CD4-positive, alpha-beta T cell treated with Interleukin-21 for 1 hour (primary cell): ENCODE measurements around the gene MYOG.

Source experiments
- DNase-seq: peaks from one replicate; pipeline ENCODE4 v3.0.0-alpha.2; 2020

Gene MYOG

DNA sequence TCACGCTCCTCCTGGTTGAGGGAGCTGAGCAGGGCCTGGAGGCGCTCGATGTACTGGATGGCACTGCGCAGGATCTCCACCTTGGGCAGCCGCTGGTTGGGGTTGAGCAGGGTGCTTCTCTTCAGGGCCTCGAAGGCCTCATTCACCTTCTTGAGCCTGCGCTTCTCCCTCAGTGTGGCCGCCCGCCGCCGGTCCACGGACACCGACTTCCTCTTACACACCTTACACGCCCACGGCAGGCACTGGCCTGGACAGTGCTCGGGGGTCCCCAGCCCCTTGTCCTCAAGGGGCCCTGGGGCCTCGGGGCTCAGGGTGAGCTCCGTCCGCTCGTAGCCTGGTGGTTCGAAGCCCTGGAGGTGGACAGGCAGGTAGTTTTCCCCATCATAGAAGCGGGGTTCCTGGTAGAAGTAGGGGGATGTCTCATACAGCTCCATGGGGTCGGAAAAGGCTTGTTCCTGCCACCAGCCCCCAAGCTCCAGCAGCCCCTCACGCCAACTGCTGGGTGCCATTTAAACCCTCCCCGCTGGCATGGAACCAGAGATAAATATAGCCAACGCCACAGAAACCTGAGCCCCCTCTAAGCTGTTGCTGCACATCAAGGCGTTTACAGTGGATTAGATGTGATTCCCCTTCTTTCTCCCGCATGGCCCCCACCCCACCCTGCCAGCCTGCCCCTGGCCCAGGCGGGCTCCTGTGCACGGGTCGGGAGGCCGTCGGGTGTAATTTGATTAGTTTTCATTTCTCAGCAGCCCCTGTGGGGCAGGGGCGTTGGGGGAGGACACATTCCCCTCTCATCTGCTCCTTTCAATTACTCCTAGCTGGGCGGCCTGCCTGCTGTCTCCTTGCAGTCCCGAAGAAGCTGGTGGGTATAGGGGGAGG, at the start of gene MYOG:
Gene MYOG (minus strand): TSS at position 485 of the 879 bp plus-strand sequence. CDS start 51 bp downstream, at position 434.
- DNase-seq: no peak

DNA sequence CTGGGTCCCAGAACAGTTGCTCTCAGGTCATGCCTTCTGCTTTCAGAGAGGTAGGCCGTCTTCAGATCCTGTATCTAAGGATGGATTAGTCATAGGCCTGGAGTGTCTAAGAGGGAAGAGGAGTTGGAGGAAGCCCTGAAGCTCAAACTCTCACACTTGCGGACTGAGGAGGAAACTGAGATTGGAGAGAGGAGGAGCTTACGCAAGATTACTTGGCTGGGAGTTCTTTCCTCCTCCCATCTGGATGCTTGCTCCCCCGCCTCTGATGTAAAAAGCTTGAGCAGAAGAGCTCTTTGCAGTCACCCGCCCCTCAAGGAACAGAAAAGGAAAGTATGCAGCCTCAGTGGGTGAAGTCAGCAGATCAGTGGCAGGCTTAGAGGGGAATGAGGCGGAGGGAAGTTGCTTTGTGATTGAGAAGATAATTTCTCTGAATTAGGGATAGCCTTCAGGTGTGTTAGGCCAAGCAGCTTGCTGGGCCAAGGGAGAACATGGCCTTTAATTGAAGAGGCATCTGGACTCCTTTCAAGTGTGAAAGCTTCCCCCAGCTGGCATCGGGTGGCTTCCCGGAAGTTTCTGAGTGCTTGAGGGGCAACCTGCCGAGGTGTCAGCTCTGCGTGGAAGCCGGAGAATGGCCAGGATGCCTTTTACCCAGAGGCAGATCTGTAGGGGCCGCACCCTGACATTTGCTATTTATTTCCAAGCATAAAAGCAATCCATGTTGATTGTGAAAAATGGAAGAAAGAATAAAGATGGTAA, 48.3 kb upstream of the MYOG start:
- no peak for DNase-seq

DNA sequence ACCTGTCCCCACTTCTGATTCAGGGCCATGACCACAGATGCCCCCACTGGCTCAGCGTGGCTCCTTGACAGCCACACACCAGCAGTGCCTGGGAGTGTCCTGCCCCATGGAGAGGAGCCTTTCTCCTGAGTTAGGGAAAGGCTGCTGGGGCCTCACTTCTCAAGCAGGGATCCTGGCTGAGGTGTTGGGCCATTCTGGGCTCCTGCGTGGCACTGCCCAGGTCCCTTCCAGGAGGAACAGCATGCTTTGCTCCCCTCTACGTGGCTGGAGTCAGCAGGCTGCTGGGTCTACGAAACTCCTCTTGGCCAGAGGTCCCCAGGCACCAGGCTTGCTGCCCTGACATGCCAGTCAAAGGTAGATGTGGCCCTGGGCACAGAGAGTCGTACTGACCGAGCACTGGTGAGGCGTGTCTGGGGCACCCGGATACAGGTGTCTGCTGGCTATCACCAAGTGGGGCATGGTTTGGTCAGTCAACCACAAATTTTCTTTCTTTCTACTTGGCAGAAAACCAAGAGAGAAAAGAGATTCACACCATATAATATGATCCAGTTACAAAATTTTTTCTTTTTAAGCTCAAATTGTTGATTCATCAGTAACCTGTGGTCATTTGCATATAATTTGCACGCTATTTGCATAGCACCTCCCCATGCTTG, 45.9 kb upstream of the MYOG start:
- DNase-seq: no peak

DNA sequence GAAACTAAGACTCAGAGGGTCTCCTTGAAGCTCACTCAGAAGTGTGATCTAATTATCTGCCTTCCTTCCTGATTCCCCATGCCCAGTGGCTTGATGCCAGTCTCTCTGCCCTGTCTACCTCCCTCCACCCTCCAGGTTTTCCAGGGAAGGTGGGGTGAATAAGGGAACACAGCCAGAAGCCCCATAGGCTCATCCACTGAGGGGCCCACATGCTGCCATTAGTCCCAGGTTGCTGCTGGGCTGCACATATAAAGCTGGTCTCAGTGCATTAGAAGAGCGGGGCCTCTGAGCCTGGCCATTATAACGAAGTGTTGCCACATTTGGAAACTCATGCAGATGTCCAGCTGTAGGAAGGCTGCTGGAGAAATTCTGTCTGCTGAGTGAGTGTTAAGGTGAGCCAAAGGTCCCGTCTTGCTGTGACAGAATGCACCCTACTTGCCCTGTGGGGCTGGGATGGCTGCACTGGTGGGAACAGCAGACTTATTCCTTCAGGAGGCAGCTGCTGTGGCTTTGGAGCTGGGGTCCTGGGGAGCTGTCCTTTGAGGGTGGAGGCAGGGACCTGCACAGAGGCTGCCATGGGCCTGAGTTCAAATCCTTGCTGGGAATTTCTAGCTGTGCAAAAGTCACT, 44.7 kb upstream of the MYOG start:
- no peak for DNase-seq

DNA sequence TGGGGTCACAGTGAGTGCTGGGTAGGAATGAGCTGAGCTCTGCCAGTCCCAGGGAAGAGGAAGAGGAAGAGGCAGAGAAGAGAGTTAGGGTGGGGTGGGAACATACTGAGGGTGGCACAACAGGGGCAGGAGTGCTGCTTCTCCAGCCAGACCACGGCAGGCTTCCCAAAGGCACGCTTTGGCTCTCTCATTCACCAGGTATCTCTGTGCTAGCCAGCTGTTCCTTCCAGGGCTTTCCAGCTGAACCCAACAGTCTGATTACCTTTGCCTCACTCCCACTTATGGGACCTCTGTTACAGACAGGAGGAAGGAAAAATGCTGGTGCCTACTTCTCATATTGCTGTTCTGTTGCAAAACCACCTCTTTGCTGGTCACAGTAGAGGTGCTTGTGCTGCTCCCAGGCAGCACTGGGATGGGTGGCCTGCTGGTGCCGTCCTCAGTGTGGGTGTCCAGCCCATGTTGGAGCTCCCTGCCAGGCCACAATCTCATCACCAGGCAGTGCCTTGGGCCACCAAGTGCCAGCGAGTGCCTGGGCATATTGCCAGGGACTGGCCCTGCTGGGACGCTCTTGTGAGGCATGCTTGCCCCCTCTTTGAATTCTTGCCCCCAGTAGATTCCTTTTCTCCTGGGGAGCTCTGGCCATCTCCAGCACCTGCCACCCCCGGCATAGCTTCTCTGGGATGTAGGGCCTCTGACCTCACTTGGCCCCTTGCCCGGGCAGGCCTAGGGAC, 43.9 kb upstream of the MYOG start:
- no peak for DNase-seq

DNA sequence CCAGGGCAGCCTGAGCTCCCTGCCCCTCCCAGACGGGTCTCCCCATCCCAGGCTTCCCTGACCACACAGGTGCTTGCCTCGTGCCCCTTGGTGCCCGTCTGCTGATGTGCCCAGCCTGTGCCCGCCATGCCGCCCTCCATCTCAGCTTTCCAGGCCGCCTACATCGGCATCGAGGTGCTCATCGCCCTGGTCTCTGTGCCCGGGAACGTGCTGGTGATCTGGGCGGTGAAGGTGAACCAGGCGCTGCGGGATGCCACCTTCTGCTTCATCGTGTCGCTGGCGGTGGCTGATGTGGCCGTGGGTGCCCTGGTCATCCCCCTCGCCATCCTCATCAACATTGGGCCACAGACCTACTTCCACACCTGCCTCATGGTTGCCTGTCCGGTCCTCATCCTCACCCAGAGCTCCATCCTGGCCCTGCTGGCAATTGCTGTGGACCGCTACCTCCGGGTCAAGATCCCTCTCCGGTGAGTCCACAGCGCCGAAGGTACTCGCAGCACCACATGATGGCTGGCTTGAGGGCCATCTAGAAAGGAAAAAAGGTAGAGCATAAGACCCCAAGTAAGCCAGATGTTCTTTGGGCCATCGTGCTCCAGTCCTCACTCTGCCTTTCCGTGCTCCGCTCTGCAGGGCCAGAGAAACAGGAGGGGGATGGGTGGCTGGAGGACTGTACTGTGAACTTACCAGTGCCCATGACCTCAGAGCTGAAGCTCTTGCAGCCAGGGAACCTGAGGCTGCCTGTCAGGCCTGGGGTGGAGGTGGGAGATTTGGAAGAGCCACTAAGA, 43.1 kb upstream of the MYOG start:
- no peak for DNase-seq

DNA sequence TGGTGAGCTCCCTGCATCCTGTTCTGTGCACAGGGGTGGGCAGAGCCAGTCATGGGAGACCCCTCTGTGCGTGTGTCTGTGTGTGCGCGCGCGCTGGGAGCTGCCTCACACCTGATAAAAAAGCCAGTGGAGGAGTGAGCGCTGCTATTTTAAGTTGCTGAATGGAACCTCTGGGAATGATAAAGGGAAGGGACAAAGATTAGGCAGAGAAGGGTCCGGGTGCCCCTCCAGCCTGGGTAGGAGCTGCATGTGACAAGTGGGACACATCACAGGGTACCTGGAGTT, 42.6 kb upstream of the MYOG start:
- DNase-seq: no peak

DNA sequence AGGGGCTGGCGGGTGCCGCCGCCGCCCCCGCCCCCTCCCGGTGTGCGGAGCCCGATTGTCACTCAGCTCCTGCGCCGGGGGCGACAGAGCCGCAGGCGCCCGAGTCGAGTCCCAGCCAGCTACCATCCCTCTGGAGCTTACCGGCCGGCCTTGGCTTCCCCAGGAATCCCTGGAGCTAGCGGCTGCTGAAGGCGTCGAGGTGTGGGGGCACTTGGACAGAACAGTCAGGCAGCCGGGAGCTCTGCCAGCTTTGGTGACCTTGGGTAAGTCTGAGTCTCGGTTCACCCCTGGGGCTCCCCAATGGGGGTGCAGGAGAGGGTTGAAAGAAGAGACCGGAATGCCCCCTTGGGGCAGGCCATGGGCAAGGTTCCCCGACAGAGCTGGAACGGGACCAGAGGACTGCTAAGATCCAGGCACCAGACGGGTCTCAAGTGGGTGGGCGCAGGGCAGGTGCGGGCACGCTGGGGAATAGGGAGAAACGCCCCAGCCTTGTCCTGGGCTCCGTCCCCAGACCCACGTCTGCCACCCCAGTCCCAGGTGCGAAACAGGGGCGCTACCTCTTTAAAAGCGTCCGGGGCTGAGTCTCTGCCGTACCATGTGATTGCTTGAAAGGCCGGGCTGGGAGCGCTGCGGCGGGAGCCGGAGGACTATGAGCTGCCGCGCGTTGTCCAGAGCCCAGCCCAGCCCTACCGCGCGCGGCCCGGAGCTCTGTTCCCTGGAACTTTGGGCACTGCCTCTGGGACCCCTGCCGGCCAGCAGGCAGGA, 42.0 kb upstream of the MYOG start, which contains the start of gene ADORA1:
Gene ADORA1 (plus strand): TSS at position 61 of the 765 bp plus-strand sequence. CDS start 1,116 bp downstream, outside the sequence.
- no peak for DNase-seq

DNA sequence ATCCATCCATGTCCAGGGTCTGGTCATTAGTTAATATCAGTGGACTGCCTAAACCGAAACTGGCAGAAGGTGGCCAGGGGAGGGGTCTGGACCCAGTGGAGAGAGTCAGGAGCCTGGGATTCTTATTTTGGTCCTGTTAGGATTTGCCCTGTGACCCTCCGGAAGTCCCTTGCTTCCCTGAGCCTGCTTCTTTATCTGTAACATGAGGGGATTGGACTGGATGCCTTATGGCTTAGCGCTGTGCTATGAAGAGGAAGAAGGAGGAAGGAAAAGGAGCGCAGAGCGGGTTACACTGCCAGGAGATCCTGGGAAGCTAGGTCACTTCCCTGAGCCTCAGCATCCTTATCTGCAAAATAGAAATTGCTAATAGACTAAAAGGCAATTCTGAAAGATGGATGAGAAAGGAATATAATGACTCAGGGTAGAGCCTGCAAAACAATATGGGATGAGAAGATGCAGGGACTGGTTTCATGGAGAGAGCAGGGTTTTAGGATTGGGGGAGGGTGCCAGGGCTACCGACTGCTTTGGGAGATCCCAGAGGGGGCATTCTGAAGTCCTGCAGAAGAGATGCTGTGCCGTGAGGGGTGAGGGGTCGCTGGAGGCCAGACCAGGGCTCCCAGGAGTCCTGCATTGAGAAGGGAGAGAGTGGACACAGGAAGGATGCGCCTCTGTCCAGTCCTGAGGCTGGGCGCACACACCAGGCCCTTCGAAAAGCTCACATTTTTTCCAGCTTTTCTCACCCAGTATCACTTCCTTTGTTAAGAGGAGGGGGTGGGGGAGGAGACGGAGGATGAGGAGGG, 41.3 kb upstream of the MYOG start:
- no peak for DNase-seq

DNA sequence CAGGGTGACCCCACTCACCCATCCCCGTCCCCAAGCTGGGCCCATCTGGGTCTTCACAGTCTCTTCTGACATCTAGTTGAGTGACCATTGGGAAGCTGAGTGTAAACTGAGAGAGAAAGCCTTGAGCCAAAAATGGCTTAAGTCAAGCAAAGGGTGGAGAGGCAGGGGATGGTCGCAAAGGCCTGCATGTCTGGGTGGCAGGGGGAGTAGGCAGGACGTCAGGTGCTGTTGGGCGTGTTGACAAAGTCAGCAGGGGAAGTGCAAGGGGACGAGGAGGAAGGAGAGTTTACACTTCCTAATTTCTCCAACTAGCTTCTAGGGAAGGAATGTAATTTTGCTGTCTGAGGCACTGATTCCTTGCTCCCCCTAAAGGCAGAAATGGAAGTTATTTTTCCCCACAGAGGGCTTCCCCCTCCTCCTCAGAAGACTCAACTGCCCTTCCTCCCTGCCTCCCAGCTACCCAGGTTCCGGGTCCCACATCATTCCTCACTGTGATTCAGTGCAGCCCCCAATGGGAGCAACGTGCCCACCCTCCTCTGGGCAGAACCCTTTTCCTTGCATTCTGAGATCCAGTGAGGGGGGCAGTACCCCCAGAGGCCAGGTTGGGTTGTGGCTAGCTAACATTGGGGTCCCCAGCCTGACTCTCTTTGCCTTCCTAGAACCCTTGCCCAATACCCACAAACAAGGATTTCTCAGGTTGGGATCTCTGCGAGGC, 40.5 kb upstream of the MYOG start:
- no peak for DNase-seq

DNA sequence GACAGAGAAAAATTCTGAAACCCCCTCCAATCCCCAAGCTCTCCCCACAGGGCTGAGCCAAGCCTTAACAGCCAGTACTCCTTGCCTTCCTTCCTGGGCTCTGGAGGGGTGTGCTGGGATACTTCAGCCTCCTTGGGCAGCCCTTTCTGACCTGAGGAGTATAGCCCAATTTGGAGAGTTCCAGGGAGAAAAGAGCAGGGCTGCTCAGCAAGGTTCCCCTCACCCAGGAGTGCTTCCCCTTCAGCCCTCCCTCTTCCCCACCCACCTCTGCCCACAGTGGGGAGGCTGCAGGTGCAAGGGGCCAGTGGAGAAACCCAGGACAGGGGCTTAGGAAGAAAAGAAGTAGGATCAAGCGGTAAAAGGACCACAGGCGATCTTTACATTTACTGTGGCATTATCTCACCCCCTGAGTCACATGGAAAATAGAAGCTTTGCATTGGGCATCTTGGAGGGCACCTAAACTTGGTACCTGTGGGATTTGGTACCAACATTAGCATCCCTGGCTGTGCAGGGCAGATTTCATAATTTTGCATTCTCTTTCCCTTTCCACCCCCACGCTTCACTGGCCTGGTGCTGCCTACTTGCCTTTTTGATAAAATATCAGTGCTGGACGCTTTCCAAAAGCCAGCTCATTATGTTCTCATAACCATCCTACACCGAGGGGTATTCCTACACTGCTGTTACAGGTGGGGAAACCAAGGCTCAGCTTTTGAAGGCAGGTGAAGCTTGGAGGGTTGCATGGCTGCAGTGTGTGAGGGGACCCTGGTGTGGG, 38.9 kb upstream of the MYOG start:
- no peak for DNase-seq

DNA sequence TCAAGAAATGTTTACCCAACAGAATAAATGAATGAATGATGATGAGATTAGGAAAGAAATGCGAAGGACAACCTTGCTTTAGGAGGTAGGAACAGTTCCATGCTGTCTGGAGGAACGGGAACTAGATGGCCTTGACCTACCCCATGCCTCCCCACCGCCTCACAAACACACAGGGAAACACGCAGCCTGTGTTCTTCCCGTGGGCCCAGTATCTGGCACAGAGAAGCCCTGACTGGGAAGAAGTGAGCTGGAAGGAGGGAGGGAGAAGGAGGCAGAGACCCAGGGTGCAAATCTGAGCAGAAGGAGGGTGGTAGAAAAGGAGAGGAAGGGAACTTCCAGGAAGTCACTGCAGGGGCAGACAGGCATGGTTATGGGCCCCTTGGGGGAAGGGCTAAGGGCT, 38.2 kb upstream of the MYOG start:
- no peak for DNase-seq

DNA sequence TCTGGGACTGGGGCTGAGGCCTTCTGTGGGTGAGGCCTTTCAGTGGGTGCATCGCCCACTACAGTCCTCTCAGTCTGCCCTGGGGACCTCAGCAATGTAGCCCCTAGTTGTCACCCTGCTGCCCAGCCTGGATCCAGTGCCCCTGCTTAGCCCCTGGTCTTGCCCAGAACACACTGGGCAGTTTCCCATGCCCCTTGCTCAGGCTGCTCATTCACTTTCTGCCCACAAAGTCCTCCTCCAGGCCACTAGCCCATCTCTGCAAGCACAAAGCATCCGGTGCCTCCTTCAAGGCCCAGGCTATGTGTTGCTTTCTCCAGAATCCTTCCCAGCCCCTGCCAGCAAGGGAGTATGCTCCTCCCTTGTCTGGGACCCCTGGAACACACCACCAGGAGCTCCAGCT, 36.3 kb upstream of the MYOG start:
- DNase-seq: no peak

DNA sequence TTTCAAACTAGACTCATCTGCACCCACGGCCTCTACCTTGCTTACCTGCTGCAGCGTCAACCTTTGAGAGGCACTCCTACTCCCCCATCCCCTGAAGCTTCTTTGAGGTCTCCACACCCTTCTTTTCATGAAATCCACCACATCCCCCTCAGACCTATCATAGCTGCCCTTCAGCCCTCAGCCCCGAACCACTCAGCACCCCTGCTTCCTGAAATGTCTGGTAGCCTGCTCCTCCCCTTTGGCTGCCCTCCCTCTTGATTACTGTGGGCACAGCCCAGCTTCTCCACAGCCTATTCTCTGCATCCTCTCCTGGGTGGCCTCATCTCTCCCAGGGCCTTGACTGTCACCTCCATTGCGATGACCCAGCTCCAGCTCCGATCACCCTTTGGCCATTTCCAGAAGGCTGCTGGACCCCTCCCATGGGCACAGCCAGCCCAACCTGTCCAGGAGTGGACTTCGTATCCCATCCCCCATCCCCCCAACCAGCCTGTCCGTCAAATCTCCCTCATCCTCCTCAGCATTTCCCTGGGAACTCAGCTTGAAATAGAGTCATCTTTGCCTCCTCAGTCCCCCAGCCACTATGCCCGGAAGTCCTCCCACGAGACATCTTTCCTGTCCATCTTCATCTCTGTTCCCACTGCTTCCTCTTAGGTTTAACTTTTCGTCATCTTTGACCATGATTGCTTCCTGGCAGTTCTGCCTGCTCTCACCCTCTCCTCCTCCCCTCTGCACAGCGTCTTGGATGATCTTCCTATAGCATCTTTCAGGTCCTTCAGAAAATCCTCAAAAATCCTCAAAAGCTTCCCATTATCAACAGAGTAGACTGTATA, 35.6 kb upstream of the MYOG start:
- DNase-seq: no peak

DNA sequence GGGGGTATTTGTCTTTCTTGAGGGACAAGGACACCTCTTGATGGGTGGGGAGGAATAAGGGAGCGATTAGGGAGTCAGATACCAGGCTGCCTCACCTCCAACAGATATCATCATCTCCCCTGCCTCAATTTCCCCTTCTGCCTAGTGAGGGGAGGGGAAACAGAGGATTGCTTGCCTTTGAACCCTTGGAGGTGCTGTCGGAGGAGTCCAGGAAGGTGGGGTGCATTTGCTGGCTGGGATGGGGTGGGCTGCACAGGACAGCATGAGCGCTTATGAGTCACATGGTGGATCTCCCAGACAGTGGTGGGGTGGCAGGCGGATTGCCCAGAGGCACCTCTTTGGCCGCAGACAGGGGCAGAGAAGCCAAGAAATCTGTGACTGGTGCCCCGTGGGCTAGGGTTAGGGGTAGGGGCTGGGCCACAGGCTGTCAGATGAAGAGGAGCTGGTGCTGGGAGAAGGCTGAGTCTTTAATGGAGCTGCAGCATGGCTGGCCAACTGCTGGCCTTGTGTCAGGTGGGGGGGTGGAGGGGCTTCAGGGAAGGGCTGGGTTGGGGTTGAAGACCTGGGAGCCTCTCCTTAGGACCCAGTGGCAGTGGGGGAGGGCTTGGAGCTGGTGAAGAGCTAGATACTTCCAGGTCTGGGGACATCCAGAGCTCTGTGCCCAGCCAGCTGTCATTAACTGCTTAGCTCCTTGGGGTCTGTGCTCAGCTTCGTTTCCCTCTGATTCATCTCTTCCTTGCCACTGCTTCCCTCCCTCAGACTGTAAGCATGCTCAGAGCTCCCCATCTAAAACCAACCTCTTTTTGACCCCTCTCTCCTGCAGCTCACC, 34.7 kb upstream of the MYOG start:
- no peak for DNase-seq
